ENCODE data around the gene TAF5.
"Not testable (repeated sequence)": the region's sequence is repeated elsewhere in the genome, so short reads cannot be mapped to it uniquely, and the experiment has no call there.

TAF5 gene

GRCh38 chr10:103367782-103368518 lies at the start of gene TAF5:
Gene TAF5, plus strand, starts transcription at chr10:103367976. Its CDS starts 14 bp downstream, at chr10:103367990.
- peak; percentile 97 for DNase-seq

GRCh38 chr10:103327906-103328305 lies 39.9 kb upstream of the TAF5 start:
- DNase-seq = peak; percentile 34

- peak; percentile 14 for DNase-seq
Measured at GRCh38 chr10:103333934-103334520, 33.7 kb upstream of the TAF5 start.

GRCh38 chr10:103334567-103334966 lies 33.2 kb upstream of the TAF5 start:
- no peak for DNase-seq

- no peak for DNase-seq
Measured at GRCh38 chr10:103336370-103336769, 31.4 kb upstream of the TAF5 start.

GRCh38 chr10:103350175-103350516 lies 17.6 kb upstream of the TAF5 start:
- no peak for DNase-seq

GRCh38 chr10:103350517-103351260 lies 17.1 kb upstream of the TAF5 start, which contains the start of gene PCGF6:
Gene PCGF6, minus strand, starts transcription at chr10:103351140. Its CDS starts 74 bp downstream, at chr10:103351066.
- DNase-seq = peak; percentile 82

GRCh38 chr10:103353281-103353680 lies 14.5 kb upstream of the TAF5 start:
- DNase-seq = no peak

GRCh38 chr10:103354567-103354966 lies 13.2 kb upstream of the TAF5 start:
- DNase-seq = not testable (repeated sequence)

GRCh38 chr10:103355906-103356599 lies 11.7 kb upstream of the TAF5 start:
- DNase-seq = no peak

- DNase-seq = not testable (repeated sequence)
Measured at GRCh38 chr10:103359493-103359892, 8.3 kb upstream of the TAF5 start.

- DNase-seq = not testable (repeated sequence)
Measured at GRCh38 chr10:103360791-103361190, 7.0 kb upstream of the TAF5 start.

GRCh38 chr10:103367379-103367781 lies 396 bp upstream of the TAF5 start:
- no peak for DNase-seq

GRCh38 chr10:103373544-103373943 lies 5.8 kb downstream of the TAF5 start:
- no peak for DNase-seq

- no peak for DNase-seq
Measured at GRCh38 chr10:103374263-103374662, 6.5 kb downstream of the TAF5 start.

- DNase-seq = no peak
Measured at GRCh38 chr10:103382769-103383168, 15.0 kb downstream of the TAF5 start.

GRCh38 chr10:103394180-103394579 lies 26.4 kb downstream of the TAF5 start:
- DNase-seq = no peak

GRCh38 chr10:103395754-103396066 lies 27.9 kb downstream of the TAF5 start:
- no peak for DNase-seq

GRCh38 chr10:103396067-103396788 lies 28.5 kb downstream of the TAF5 start, which contains the start of the genes ATP5MK and PDCD11:
Gene ATP5MK, minus strand, starts transcription at chr10:103396475. Its CDS starts 4,018 bp downstream, at chr10:103392457.
Gene PDCD11, plus strand, starts transcription at chr10:103396626. Its CDS starts 1,801 bp downstream, at chr10:103398427.
- peak; percentile 99 for DNase-seq

GRCh38 chr10:103396789-103397087 lies 29.0 kb downstream of the TAF5 start:
- DNase-seq = no peak

- DNase-seq = no peak
Measured at GRCh38 chr10:103397191-103397825, 29.5 kb downstream of the TAF5 start.

GRCh38 chr10:103413564-103413963 lies 45.8 kb downstream of the TAF5 start:
- DNase-seq = no peak

Data from activated CD4-positive, alpha-beta T cell treated with anti-CD3 and anti-CD28 coated beads, Interleukin-2, amount 50 U/mL, for 16 hours (primary cell).